BLaER1 treated with 17β-estradiol and CSF1 and Interleukin-3, amounts not matched to agents 10 nM and 100 nM (cell line): ENCODE measurements around the gene PBX1.
A peak's percentile ranks its signal among the peaks of the same experiment; 100 is the strongest.

ENCODE experiments used
- H3K27ac ChIP-seq, 11 experiments: shearing (Covaris generic); formaldehyde crosslinking; 2 replicates each; pipeline ENCODE4 v1.8.1; 2022
- H3K27me3 ChIP-seq, 11 experiments: shearing (Covaris generic); formaldehyde crosslinking; 2 replicates each; pipeline ENCODE4 v1.8.1; 2022
- H3K36me3 ChIP-seq, 11 experiments: shearing (Covaris generic); formaldehyde crosslinking; 2 replicates each; pipeline ENCODE4 v1.8.1; 2022
- H3K4me1 ChIP-seq, 10 experiments: shearing (Covaris generic); formaldehyde crosslinking; 2 replicates each; pipeline ENCODE4 v1.8.1; 2022
- H3K4me2 ChIP-seq, 11 experiments: shearing (Covaris generic); formaldehyde crosslinking; 2 replicates each; pipeline ENCODE4 v1.8.1; 2022
- H3K4me3 ChIP-seq, 10 experiments: shearing (Covaris generic); formaldehyde crosslinking; 2 replicates each; pipeline ENCODE4 v1.8.1; 2022
- H3K9ac ChIP-seq, 11 experiments: shearing (Covaris generic); formaldehyde crosslinking; 2 replicates each; pipeline ENCODE4 v1.8.1; 2022
- H3K9me3 ChIP-seq, 11 experiments: shearing (Covaris generic); formaldehyde crosslinking; replicated peaks in 1 of 11; 2 replicates each; pipeline ENCODE4 v1.8.1; 2022
- H4K20me1 ChIP-seq, 11 experiments: shearing (Covaris generic); formaldehyde crosslinking; 2 replicates each; pipeline ENCODE4 v1.8.1; 2022
- Cebpa-rat ChIP-seq, 11 experiments: shearing (Covaris generic); IDR thresholded peaks; 2 replicates each; pipeline ENCODE4 v1.8.1; 2022

The PBX1 gene

GRCh38 chr1:164685266-164686035, 126.5 kb downstream of the PBX1 start:
- Histone ChIP-seq H3K4me1 (peaks cover 0 to 13% (median 6%) of the 10 kb centered on the region in 10 experiments; a peak in 11 of 20 replicates), H3K9ac (no peak overlapping the region), H3K4me2 (peak overlapping the region in 4 of 11 experiments; percentile 0 to 23 (median 4); a peak in 1 of 22 replicates), H3K27ac (no peak overlapping the region), H3K36me3 (no peaks in the 10 kb centered on the region), H3K4me3 (no peak overlapping the region), H3K9me3 (no peaks in the 10 kb centered on the region), H4K20me1 (no peaks in the 10 kb centered on the region), H3K27me3 (no peaks in the 10 kb centered on the region)
- no peak for TF ChIP-seq Cebpa-rat (IDR thresholded peaks at IDR 0.05)

GRCh38 chr1:164687777-164688176, 128.8 kb downstream of the PBX1 start:
- H3K9ac ChIP-seq = no peak overlapping the region
- no peaks in the 10 kb centered on the region for H4K20me1 ChIP-seq
- no peaks in the 10 kb centered on the region for H3K36me3 ChIP-seq
- H3K9me3 ChIP-seq = no peaks in the 10 kb centered on the region
- peaks cover 0 to 13% (median 6%) of the 10 kb centered on the region in 10 experiments; a peak in 11 of 20 replicates for H3K4me1 ChIP-seq
- H3K27ac ChIP-seq = no peak overlapping the region
- H3K4me2 ChIP-seq = no peak overlapping the region
- no peak for TF ChIP-seq Cebpa-rat (IDR thresholded peaks at IDR 0.05)
- no peaks in the 10 kb centered on the region for H3K27me3 ChIP-seq
- no peak overlapping the region for H3K4me3 ChIP-seq

GRCh38 chr1:164688791-164689190, 129.8 kb downstream of the PBX1 start:
- Histone ChIP-seq H3K9ac (no peak overlapping the region), H3K36me3 (no peaks in the 10 kb centered on the region), H3K27ac (no peak overlapping the region), H3K4me1 (peaks cover 0 to 13% (median 6%) of the 10 kb centered on the region in 10 experiments; a peak in 11 of 20 replicates), H4K20me1 (no peaks in the 10 kb centered on the region), H3K4me3 (no peak overlapping the region), H3K27me3 (no peaks in the 10 kb centered on the region), H3K4me2 (no peak overlapping the region), H3K9me3 (no peaks in the 10 kb centered on the region)
- TF ChIP-seq Cebpa-rat (IDR thresholded peaks at IDR 0.05) = no peak

- H3K27ac ChIP-seq = no peak overlapping the region
- H3K4me3 ChIP-seq = no peak overlapping the region
- H4K20me1 ChIP-seq = no peaks in the 10 kb centered on the region
- TF ChIP-seq Cebpa-rat (IDR thresholded peaks at IDR 0.05) = no peak
- H3K4me2 ChIP-seq = no peak overlapping the region
- H3K4me1 ChIP-seq = peaks cover 0 to 9% (median 5%) of the 10 kb centered on the region in 10 experiments; a peak in 11 of 20 replicates
- no peaks in the 10 kb centered on the region for H3K36me3 ChIP-seq
- H3K9me3 ChIP-seq = no peaks in the 10 kb centered on the region
- H3K27me3 ChIP-seq = no peaks in the 10 kb centered on the region
- no peak overlapping the region for H3K9ac ChIP-seq
These were observed 130.9 kb downstream of the PBX1 start for GRCh38 chr1:164689672-164690511.

- H3K4me1 ChIP-seq = no peaks in the 10 kb centered on the region
- no peak for TF ChIP-seq Cebpa-rat (IDR thresholded peaks at IDR 0.05)
- peaks cover 0 to 12% (median 0%) of the 10 kb centered on the region in 11 experiments; a peak in 2 of 22 replicates for H3K36me3 ChIP-seq
- H3K9ac ChIP-seq = no peak overlapping the region
- H3K4me3 ChIP-seq = no peak overlapping the region
- peaks cover 0 to 15% (median 5%) of the 10 kb centered on the region in 11 experiments; a peak in 8 of 22 replicates for H4K20me1 ChIP-seq
- no peaks in the 10 kb centered on the region for H3K27me3 ChIP-seq
- H3K4me2 ChIP-seq = no peak overlapping the region
- H3K9me3 ChIP-seq = no peaks in the 10 kb centered on the region
- no peak overlapping the region for H3K27ac ChIP-seq
These were observed 133.4 kb downstream of the PBX1 start for GRCh38 chr1:164692420-164692819.

- H4K20me1 ChIP-seq = peaks cover 0 to 27% (median 10%) of the 10 kb centered on the region in 11 experiments; a peak in 9 of 22 replicates
- TF ChIP-seq Cebpa-rat (IDR thresholded peaks at IDR 0.05) = no peak
- no peaks in the 10 kb centered on the region for H3K27me3 ChIP-seq
- H3K9ac ChIP-seq = no peak overlapping the region
- no peak overlapping the region for H3K4me3 ChIP-seq
- no peaks in the 10 kb centered on the region for H3K4me1 ChIP-seq
- H3K36me3 ChIP-seq = peaks cover 0 to 25% (median 5%) of the 10 kb centered on the region in 11 experiments; a peak in 10 of 22 replicates
- no peak overlapping the region for H3K27ac ChIP-seq
- H3K9me3 ChIP-seq = no peaks in the 10 kb centered on the region
- no peak overlapping the region for H3K4me2 ChIP-seq
These were observed 134.8 kb downstream of the PBX1 start for GRCh38 chr1:164693564-164694359.

- peaks cover 0 to 33% (median 12%) of the 10 kb centered on the region in 11 experiments; a peak in 10 of 22 replicates for H3K36me3 ChIP-seq
- no peak overlapping the region for H3K4me3 ChIP-seq
- H3K27ac ChIP-seq = no peak overlapping the region
- no peaks in the 10 kb centered on the region for H3K27me3 ChIP-seq
- H3K9ac ChIP-seq = no peak overlapping the region
- H3K9me3 ChIP-seq = no peaks in the 10 kb centered on the region
- no peaks in the 10 kb centered on the region for H3K4me1 ChIP-seq
- H4K20me1 ChIP-seq = peaks cover 4 to 35% (median 13%) of the 10 kb centered on the region in 11 experiments; a peak in 11 of 22 replicates
- TF ChIP-seq Cebpa-rat (IDR thresholded peaks at IDR 0.05) = no peak
- no peak overlapping the region for H3K4me2 ChIP-seq
These were observed 135.5 kb downstream of the PBX1 start for GRCh38 chr1:164694505-164694904.

- Histone ChIP-seq H3K4me2 (no peak overlapping the region), H3K4me3 (no peak overlapping the region), H4K20me1 (peaks cover 4 to 47% (median 22%) of the 10 kb centered on the region in 11 experiments; a peak in 15 of 22 replicates), H3K36me3 (peaks cover 0 to 45% (median 26%) of the 10 kb centered on the region in 11 experiments; a peak in 13 of 22 replicates), H3K9ac (no peak overlapping the region), H3K27me3 (peaks cover 0 to 7% (median 6%) of the 10 kb centered on the region in 11 experiments; a peak in 14 of 22 replicates), H3K4me1 (no peaks in the 10 kb centered on the region), H3K27ac (no peak overlapping the region), H3K9me3 (no peaks in the 10 kb centered on the region)
- TF ChIP-seq Cebpa-rat (IDR thresholded peaks at IDR 0.05) = no peak
These were observed 137.1 kb downstream of the PBX1 start for GRCh38 chr1:164695956-164696665.
